ENCODE measurements around the gene SWAP70.

Gene SWAP70

GRCh38 chr11:9651899-9652748, 11.8 kb upstream of the SWAP70 start:
- no peak for DNase-seq (ENCODE audit: low read depth)

GRCh38 chr11:9653871-9654270, 10.0 kb upstream of the SWAP70 start:
- no peak for DNase-seq (ENCODE audit: low read depth)

- no peak for DNase-seq (ENCODE audit: low read depth)
Measured at GRCh38 chr11:9656864-9657263, 7.0 kb upstream of the SWAP70 start.

- no peak for DNase-seq (ENCODE audit: low read depth)
Measured at GRCh38 chr11:9657531-9657930, 6.3 kb upstream of the SWAP70 start.

- no peak for DNase-seq (ENCODE audit: low read depth)
Measured at GRCh38 chr11:9660886-9661285, 3.0 kb upstream of the SWAP70 start.

- DNase-seq (ENCODE audit: low read depth) = no peak
Measured at GRCh38 chr11:9662273-9662672, 1.6 kb upstream of the SWAP70 start.

- peak; percentile 51 for DNase-seq (ENCODE audit: low read depth)
Measured at GRCh38 chr11:9664276-9665171, 647 bp downstream of the SWAP70 start.

- no peak for DNase-seq (ENCODE audit: low read depth)
Measured at GRCh38 chr11:9665749-9666148, 1.9 kb downstream of the SWAP70 start.

- DNase-seq (ENCODE audit: low read depth) = no peak
Measured at GRCh38 chr11:9669954-9670353, 6.1 kb downstream of the SWAP70 start.

GRCh38 chr11:9672288-9672916, 8.5 kb downstream of the SWAP70 start:
- DNase-seq (ENCODE audit: low read depth) = no peak

GRCh38 chr11:9672918-9673317, 9.0 kb downstream of the SWAP70 start:
- no peak for DNase-seq (ENCODE audit: low read depth)

GRCh38 chr11:9675691-9676090, 11.8 kb downstream of the SWAP70 start:
- no peak for DNase-seq (ENCODE audit: low read depth)

GRCh38 chr11:9677951-9678350, 14.1 kb downstream of the SWAP70 start:
- no peak for DNase-seq (ENCODE audit: low read depth)

GRCh38 chr11:9678576-9678975, 14.7 kb downstream of the SWAP70 start:
- DNase-seq (ENCODE audit: low read depth) = no peak

- DNase-seq (ENCODE audit: low read depth) = no peak
Measured at GRCh38 chr11:9680028-9680427, 16.2 kb downstream of the SWAP70 start.

GRCh38 chr11:9681583-9682372, 17.9 kb downstream of the SWAP70 start:
- no peak for DNase-seq (ENCODE audit: low read depth)

GRCh38 chr11:9687711-9688477, 24.0 kb downstream of the SWAP70 start:
- peak; percentile 53 for DNase-seq (ENCODE audit: low read depth)

GRCh38 chr11:9688716-9689511, 25.0 kb downstream of the SWAP70 start:
- no peak for DNase-seq (ENCODE audit: low read depth)

- no peak for DNase-seq (ENCODE audit: low read depth)
Measured at GRCh38 chr11:9689721-9690120, 25.8 kb downstream of the SWAP70 start.

GRCh38 chr11:9691865-9692264, 28.0 kb downstream of the SWAP70 start:
- DNase-seq (ENCODE audit: low read depth) = no peak
